Measurements from ENCODE around the gene IMMP2L. TPM values are rescaled to one million over a fixed set of nuclear protein-coding genes. Genes with fewer than 3 reads are reported as not detected.

Gene IMMP2L
- total RNA-seq, 1 experiment from 2014 or later = 8.8 TPM

DNA sequence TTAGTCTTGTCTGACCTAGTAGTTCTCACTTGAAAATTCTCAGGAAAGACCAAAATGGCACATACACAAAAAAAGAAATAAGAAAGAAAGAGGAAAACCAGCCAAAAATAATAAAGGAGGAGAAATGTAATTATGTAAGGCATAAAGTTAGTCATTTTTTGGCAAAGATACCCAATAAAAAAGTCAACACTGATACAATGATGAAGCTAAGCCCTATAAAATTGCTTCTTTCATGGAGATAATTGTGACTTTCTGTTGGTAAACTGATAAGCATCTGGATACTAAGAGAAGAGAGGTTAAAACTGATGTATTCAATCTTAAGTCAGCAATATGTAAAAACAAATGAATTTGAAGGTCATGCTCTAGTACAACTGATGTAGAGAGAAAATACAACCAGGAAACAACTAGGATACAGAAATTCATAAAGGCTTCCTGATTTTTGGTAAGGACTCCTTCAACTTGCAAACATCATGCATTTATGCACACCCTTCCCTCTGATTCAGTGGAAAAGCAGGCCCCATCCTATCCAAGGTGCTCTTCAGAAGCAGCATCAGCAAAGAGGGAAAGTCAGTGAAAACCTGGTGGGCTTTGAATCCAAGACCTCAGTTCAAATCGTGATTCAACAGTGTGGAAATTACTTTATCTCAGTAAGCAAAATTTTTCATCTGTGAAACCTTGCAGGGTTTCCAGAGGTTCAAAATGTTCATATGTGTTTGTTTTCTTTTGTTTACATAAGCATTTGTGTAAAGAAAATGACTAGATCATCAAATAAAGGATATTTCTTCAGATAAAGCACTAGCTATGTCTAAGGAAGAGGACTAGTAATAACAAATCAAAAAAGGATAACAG is 32.6 kb downstream of the IMMP2L start:
- ChIA-PET CTCF (no interaction called here), POLR2A (no interaction called here)
- TF ChIP-seq, protein P1, sequence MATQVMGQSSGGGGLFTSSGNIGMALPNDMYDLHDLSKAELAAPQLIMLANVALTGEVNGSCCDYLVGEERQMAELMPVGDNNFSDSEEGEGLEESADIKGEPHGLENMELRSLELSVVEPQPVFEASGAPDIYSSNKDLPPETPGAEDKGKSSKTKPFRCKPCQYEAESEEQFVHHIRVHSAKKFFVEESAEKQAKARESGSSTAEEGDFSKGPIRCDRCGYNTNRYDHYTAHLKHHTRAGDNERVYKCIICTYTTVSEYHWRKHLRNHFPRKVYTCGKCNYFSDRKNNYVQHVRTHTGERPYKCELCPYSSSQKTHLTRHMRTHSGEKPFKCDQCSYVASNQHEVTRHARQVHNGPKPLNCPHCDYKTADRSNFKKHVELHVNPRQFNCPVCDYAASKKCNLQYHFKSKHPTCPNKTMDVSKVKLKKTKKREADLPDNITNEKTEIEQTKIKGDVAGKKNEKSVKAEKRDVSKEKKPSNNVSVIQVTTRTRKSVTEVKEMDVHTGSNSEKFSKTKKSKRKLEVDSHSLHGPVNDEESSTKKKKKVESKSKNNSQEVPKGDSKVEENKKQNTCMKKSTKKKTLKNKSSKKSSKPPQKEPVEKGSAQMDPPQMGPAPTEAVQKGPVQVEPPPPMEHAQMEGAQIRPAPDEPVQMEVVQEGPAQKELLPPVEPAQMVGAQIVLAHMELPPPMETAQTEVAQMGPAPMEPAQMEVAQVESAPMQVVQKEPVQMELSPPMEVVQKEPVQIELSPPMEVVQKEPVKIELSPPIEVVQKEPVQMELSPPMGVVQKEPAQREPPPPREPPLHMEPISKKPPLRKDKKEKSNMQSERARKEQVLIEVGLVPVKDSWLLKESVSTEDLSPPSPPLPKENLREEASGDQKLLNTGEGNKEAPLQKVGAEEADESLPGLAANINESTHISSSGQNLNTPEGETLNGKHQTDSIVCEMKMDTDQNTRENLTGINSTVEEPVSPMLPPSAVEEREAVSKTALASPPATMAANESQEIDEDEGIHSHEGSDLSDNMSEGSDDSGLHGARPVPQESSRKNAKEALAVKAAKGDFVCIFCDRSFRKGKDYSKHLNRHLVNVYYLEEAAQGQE (IDR thresholded peaks at IDR 0.05; ENCODE audit: insufficient read depth in 1 of 2, low read depth in 2 of 2, low read length in 1 of 2) = no peak
- TF ChIP-seq SIN3A (IDR thresholded peaks at IDR 0.05; ENCODE audit: borderline replicate concordance, insufficient read depth, low read depth, low read length) (no peak), TCF7L2 (IDR thresholded peaks at IDR 0.05; ENCODE audit: low read depth, low read length) (no peak), POLR2AphosphoS5 (IDR thresholded peaks at IDR 0.05; ENCODE audit: low read depth, low read length) (no peak)
- TF ChIP-seq, protein P2, sequence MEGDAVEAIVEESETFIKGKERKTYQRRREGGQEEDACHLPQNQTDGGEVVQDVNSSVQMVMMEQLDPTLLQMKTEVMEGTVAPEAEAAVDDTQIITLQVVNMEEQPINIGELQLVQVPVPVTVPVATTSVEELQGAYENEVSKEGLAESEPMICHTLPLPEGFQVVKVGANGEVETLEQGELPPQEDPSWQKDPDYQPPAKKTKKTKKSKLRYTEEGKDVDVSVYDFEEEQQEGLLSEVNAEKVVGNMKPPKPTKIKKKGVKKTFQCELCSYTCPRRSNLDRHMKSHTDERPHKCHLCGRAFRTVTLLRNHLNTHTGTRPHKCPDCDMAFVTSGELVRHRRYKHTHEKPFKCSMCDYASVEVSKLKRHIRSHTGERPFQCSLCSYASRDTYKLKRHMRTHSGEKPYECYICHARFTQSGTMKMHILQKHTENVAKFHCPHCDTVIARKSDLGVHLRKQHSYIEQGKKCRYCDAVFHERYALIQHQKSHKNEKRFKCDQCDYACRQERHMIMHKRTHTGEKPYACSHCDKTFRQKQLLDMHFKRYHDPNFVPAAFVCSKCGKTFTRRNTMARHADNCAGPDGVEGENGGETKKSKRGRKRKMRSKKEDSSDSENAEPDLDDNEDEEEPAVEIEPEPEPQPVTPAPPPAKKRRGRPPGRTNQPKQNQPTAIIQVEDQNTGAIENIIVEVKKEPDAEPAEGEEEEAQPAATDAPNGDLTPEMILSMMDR (IDR thresholded peaks at IDR 0.05) = no peak
- no TSS peak for BruUV-seq (replicated peaks)
- Histone ChIP-seq H3K4me3 (ENCODE audit: low read depth in 2 of 2, low read length in 2 of 2) (no peak overlapping the region), H3K27me3 (ENCODE audit: control insufficient read depth, insufficient read depth, low read length) (no peaks in the 10 kb centered on the region), H3K9me3 (ENCODE audit: control insufficient read depth, insufficient read depth, low read depth, low read length) (no peaks in the 10 kb centered on the region), H3K4me1 (ENCODE audit: control insufficient read depth, insufficient read depth, low read length) (no peaks in the 10 kb centered on the region), H3K27ac (ENCODE audit: low read length) (no peak overlapping the region), H3K36me3 (ENCODE audit: control insufficient read depth, insufficient read depth, low read length) (no peaks in the 10 kb centered on the region)
- ATAC-seq = no peak
- in situ Hi-C loops (cut with HindIII; ENCODE audit: low pct_unique_long_range_greater_than_20kb, low sequenced_read_pairs) (no loop called here), intact Hi-C loops (cut with micrococcal nuclease; ENCODE audit: unreplicated experiment) (no loop called here)
- no peak for DNase-seq (ENCODE audit: low read depth, low spot score)

DNA sequence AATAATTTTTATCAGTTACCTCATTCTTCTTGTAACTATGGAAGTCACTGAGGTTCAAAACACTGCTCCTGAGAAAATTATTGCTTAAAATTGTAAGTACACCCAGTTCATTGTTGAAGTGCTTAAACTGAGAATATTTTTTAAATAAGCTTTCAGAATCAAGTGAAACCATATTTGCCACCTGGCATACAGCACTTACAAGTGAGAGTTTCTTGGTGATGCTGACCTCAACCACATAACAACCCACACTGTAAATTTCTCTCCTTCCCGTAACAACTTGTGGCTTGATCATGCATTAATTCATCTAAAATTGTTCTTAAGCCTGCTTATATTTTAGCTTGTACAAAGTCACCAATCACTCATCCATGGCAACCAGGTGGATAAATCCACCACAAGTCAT is 34.0 kb downstream of the IMMP2L start:
- intact Hi-C loops (cut with micrococcal nuclease; ENCODE audit: unreplicated experiment) (no loop called here), in situ Hi-C loops (cut with HindIII; ENCODE audit: low pct_unique_long_range_greater_than_20kb, low sequenced_read_pairs) (no loop called here)
- Histone ChIP-seq H3K36me3 (ENCODE audit: control insufficient read depth, insufficient read depth, low read length) (no peaks in the 10 kb centered on the region), H3K9me3 (ENCODE audit: control insufficient read depth, insufficient read depth, low read depth, low read length) (no peaks in the 10 kb centered on the region), H3K27me3 (ENCODE audit: control insufficient read depth, insufficient read depth, low read length) (no peaks in the 10 kb centered on the region), H3K4me3 (ENCODE audit: low read depth in 2 of 2, low read length in 2 of 2) (no peak overlapping the region), H3K27ac (ENCODE audit: low read length) (no peak overlapping the region), H3K4me1 (ENCODE audit: control insufficient read depth, insufficient read depth, low read length) (no peaks in the 10 kb centered on the region)
- ChIA-PET CTCF (no interaction called here), POLR2A (no interaction called here)
- TF ChIP-seq TCF7L2 (IDR thresholded peaks at IDR 0.05; ENCODE audit: low read depth, low read length) (no peak), SIN3A (IDR thresholded peaks at IDR 0.05; ENCODE audit: borderline replicate concordance, insufficient read depth, low read depth, low read length) (no peak), POLR2AphosphoS5 (IDR thresholded peaks at IDR 0.05; ENCODE audit: low read depth, low read length) (no peak)
- TF ChIP-seq, protein P1 (IDR thresholded peaks at IDR 0.05; ENCODE audit: insufficient read depth in 1 of 2, low read depth in 2 of 2, low read length in 1 of 2) = no peak
- TF ChIP-seq, protein P2 (IDR thresholded peaks at IDR 0.05) = no peak
- BruUV-seq (replicated peaks) = no TSS peak
- DNase-seq (ENCODE audit: low read depth, low spot score) (no peak), ATAC-seq (no peak)
